Kidney capillary endothelial cell (primary cell): ENCODE measurements around the gene ARL5A.
"Not testable (repeated sequence)": the region's sequence is repeated elsewhere in the genome, so short reads cannot be mapped to it uniquely, and the experiment has no call there.

ENCODE experiments used
- DNase-seq: peaks from one replicate; pipeline ENCODE4 v3.0.0-alpha.2; 2018; ENCODE audit warnings: low spot score

Gene ARL5A

DNA sequence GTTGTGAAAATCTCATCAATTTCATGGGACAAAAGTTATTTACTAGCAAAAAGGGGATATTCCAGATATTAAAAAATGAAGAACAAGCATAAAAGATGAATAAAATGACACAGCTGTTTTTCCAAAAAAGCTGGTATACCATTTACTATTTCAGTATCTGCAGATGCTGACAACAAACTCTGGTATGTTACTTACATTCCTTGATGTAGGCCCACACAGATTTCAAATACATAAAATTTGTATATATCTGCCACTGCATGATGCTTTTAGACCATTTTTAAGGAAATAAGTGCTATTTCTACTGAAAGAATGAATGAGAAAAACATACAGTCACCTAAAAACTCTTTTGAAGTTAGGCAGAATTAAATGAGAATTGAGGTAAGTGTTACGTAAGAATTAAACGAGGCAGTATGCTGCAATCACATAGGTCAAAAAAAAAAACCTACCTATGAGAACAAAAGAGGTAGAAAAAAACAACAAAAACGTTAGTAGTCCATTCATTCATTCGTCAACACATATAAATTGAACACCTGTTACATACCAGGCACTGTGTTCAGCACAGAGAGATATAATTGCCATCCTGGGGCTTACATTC, 32.5 kb downstream of the ARL5A start:
- no peak for DNase-seq

DNA sequence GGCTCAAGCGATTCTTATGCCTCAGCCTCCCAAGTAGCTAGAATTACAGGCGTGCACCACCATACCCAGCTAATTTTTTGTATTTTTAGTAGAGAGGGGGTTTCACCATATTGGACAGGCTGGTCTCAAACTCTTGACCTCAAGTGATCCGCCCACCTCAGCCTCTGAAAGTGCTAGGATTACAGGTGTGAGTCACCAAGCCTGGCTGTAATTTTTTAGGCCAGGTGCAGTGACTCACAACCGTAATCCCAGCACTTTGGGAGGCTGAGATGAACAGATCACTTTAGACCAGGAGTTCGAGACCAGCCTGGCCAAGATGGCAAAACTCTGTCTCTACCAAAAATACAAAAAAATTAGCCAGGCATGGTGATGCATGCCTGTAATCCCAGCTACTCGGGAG, 33.8 kb downstream of the ARL5A start:
- DNase-seq, result not testable (repeated sequence)

DNA sequence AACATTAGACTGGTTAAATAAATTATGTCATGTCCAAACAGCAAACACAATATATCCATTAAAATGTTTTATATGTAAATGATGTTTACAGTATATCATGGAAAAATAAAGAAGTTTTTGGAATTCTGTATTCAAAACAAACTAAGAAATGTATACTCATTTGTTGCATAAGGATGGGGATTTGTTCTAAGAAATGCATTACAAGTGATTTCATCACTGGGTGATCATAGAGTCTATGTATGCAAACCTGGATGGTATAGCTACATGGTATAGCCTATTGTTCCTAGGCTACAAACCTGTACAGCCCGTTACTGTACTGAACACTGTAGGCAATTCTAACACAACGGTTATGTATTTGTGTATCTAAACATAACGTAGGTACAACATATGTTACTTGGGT, 35.1 kb downstream of the ARL5A start:
- DNase-seq, result no peak

DNA sequence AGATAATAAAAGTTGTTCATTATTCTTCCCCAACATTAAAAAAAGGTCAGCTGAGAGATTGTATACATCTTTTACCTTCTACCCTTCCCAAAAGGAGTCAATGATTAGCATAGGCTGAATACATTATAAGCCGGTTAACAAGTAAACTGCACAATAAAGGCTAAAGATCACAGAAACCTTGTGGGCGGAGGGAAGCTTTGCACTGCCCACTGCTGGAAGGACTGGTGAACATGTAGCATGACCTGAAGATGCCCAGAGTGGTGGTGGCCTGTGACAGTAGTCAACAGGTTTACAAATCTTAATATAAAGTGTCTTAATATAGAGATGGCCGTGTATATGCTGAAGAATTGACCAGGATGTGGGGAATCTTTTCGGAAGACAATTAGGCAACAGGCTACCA, 35.6 kb downstream of the ARL5A start:
- no peak for DNase-seq

DNA sequence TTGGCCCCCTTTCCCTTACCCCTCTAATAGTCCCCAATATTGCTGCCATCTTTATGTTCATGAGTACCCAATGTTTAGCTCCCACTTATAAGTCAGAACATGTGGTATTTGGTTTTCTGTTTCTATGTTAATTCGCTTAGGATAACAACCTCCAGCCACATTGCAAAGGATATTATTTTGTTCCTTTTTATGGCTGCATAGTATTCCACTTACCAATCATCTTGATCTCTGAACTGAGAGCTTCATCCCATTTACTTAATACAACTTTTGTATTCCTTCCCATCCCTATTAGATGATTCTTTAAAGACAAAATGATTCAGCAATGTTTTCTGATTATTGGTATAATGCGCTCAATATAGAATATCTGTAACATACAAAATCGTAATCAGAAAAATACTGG, 36.7 kb downstream of the ARL5A start:
- DNase-seq, result no peak

DNA sequence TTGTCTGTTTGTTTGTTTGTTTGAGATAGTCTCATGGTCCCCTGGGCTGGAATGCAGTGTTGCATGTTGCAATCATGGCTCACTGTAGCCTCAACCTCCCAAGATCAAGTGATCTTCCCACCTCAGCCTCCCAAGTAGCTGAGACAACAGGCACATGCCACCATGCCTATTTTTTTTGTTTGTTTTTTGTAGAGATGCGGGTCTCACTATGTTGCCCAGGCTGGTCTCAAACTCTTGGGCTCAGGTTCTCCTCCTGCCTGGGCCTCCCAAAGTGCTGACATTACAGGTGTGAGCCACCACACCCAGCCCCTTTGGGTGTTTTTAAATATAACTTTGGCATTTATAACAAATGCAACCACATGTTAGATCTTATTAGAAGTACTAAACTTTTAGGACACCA, 37.5 kb downstream of the ARL5A start:
- DNase-seq, result no peak

DNA sequence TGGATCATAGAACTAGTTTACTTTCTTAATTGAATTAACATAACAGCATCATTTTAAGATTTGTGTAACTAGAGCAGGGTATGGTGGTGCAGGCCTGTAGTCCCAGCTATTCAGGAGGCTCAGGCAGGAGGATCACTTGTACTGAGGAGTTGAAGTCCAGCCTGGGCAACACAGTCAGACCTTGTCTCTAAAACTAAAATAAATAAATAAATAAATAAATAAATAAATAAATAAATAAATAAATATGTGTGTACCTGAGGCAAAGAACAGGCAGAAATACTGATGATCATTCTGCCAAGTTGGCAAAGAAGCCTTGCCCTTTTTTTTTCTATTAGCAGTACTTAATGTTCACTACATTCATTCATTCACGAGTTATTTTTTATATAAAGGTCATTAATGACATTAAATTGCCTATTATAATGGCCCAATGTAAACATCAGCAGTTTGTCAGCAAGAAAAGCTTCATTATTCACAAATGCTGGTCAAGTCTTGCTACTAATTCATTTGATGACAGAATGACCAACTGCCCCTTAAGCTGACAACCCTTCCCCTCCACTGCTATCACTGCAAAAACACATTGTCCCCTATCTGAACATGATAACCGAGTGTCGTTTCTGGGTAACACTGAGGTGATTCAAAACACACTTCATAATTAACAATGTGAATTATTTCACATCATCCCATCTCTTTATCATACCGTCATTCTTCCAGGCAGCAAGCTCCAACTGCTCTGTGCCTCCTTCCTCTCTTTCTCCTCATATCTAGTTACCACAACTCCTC, 39.0 kb downstream of the ARL5A start:
- DNase-seq, result no peak

DNA sequence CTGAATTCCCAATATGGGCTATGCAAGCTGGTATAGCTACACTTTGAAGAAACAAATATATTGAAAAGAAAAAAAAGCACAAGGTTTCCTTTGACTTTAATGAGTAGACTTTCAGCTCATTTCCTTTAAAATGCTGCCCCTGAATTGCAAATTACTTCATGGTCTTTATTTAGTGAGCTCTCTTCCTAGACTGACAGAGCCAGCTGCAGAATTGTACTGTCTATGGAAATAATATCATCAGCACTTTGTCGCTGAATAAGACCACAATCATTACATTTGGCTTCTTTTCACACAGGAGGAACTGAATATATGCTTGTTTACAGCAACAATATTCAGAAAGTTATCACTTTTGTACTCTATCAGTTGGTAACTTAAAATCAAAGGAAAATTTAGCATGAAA, 41.7 kb downstream of the ARL5A start:
- no peak for DNase-seq

DNA sequence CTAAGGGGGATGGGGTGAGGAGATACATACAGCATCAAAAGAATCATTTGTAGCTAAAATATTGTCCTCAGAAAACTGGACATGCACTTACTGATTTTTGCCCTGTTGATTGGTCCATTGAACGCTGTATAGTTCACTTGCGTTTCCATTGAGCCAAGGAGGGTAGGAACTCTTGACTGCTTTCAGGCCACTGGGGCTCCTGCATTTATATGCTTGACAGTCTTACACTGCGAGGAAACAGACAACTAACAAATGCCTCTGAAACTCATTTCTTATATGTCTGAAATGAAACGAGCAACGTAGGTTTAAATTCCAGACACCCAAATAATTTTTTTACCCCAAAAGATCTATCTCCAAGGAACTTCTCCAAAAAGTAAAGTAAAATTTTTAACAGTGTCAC, 42.1 kb downstream of the ARL5A start:
- no peak for DNase-seq

DNA sequence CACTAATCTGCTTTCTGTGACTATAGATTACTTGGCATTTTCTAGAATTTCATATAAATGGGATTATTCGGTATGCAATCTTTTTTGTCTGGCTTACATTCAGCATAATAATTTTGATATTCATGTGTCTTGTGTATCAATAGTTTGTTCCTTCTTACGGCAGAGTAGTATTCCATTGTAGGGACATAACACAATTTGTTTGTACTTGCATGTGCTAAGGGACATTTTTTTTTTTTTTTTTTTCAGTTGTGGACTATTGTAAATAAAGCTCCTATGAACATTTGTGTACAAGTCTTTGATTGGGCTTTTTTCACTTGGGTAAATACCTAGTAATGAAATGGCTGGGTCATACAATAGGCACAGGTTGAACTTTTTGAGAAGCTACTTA, 45.1 kb downstream of the ARL5A start:
- no peak for DNase-seq

DNA sequence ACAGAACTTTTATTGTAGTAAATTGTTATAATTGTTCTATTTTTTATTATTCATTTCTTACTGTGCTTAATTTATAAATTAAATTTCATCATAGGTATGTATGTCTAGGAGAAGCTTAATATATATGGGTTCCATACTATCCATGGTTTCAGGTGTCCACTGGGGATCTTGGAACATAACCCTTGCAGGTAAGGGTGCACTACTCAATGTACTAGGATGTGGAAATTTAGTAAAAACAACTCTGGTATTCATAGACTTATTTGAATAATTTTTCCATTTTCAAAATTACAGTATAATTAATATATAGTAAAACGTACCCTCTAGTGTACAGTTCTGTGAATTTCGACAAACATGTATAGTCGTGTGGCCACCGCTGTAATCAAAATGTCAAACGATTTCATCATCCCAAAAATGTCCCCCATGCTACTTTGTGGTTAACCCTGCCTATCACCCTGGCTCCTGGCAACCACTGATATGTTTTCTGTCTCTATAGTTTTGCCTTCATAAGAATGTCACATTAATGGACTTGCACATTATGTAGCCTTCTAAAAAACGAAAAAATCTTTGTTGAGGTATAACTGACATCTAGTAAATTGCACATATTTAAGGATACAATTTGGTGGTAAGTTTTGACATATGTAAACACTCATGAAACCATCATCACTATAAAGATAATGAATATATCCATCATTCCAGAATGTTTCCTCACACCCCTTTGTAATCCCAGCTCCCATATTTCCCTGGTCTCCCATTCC, 45.7 kb downstream of the ARL5A start:
- no peak for DNase-seq

DNA sequence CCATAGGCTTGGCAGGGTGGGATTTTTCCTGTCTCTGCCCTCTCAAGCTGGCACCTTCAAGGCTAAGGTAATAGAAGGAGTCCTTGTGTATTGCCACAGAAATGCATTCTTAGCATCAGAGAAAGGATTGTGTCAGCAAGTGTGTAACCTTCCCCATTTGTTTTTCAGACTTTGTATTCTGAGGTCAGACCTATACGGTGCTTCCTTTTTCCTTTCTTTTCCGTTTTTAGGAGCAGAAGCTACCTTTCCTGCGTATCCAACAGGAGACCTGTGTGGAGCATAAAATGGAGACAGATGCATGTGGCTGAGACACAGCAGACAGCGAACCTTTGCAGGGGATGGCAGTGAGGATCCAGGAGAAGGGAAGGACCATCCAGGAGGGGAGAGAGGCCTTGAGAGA, 46.6 kb downstream of the ARL5A start:
- DNase-seq, result no peak

DNA sequence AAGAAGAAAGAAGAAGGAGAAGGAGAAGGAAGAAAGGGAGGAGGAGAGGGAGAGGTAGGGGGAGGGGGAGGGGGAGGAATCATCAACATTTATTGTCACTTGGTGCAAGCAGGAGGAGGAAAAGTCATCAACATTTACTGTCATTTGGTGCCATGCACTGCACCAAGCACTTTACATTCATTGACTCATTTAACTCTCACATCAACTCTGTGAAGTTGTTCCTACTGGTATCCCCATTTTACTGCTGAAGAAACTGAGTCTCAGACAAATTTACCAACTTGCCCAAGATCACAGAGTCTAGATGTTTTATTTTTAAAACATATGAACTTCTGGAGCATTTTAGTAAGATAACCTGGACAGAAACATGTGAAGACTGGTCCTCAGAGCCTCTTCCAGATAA, 47.3 kb downstream of the ARL5A start:
- DNase-seq, result no peak

DNA sequence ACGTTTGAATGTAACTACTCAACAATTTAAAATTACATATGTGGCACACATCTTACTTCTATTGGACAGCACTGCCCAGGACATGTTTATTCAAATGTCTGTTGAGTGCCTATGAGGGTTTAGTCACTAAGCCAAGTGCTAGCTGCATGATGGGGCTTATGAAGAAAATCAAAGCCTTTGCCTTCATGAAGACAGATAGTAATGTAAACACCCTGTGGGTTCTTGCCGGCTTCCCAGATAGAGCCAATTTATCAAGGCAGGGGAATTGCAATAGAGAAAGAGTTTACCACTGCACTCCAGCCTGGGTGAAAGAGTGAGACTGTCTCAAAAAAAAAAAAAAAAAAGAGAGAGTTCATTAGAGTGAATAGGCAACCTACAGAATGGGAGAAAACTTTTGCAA, 50.3 kb downstream of the ARL5A start:
- DNase-seq, result no peak

DNA sequence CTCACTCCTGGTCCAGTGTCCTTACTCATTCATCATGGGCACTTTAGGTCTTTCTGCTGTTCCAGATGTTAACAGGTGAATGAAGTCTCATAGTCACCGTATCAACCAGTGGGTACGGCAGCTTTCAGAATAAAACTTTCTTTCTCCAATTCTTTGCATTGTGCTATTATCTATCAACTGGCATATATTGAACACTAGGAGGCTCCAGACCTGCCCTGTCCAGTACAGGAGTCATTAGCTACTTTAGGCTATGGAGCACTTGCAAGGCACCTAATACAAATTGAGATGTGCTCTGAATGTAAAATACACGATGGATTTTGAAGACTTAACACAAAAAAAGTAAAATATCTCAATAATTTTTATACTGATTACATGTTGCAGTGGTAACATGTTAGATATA, 50.7 kb downstream of the ARL5A start:
- no peak for DNase-seq

DNA sequence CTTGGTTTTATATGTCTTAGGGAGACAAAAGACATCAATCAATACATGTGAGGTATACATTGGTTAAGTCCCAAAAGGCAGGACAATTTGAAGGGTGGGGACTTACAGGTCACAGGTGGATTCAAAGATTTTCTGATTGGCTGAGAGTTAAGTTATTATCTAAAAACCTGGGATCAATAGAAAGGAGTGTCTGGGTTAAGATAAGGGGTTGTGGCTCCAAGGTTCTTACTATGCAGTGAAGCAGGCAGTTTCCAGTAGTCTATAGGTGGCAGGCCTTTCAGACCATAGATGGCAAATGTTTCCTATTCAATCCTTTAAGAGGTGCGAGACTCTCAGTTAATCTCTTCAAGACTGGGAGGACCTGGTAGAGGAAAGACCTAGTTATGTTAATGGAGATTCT, 51.9 kb downstream of the ARL5A start:
- no peak for DNase-seq

DNA sequence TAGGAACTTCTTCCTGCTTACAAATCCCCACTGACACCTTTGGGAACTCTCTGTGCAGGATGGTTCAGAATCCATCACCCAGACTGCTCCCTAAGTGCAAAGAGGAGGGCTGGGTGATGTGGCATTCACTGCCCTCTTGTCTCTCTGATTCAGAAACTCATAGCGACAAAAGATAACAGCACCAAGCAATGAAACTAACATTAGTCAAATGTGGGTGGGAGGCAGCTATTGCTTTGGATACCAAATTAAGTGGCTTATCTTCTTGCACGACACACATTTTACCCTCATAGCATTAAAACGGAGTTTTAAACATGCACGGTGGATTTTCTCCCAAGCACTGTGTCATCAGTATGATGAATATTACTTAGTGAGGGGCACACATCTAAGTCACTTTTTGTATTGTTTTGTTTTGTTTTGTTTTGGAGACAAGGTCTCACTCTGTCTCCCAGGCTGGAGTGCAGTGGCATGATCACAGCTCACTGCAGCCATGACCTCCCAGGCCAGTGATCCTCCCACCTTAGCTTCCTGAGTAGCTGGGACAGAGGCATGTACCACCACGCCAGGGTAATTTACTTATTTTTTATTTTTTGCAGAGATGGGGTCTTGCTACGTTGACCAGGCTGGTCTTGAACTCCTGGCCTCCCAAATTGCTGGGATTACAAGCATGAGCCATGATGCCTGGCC, 53.0 kb downstream of the ARL5A start:
- DNase-seq, result no peak

DNA sequence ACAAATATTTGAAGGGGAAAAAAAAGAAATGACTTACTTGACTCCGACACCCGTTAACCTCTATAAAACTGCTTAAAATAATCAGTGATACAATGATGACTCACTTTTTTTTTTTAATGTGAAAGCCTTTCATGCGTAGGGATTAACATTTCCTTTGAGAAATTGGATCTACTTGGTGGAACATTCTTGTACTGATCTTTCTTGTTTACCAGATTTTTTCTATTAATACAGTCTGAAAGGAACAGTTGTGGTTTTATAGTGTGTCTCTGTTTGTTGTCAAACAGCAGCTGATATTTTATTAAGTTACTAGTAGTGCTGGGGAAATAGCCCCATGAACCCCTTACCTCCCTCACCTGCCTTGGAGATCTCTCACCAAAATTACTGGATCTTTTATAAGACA, 53.7 kb downstream of the ARL5A start:
- DNase-seq, result peak; percentile 31

DNA sequence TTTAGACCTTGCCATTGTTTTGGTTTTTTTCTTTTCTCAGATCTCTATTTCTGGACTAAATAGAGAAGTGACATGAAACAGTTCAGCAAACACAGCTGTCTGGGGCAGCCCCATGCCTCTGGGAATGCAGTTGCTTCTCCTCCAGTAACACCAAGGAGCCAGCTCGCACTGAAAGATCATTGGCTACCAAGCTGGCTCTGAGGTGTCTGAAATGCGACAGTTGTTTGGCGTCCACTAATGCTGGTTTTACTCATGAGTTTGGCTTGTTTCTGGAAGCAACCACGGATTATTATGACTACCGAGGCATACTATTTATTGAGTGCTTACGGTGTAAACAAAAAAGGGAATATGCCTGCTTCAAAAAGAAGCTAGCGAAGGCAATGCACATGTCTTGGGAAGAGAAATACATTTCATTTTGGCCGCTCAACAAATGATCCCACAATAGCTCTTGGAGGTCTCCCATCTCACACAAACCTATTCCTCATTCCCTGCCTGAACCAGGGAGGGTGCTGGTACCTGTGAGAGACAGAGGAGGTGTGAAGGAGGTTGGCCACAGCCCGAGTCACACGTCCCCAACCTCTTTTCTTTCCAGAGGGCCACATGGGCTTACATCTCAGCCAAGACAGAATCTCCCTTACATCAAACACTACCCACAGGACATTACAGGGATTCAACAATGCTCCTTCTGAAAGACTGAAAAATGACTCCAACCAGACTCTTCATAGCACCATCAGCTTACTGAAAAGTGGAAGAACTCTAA, 56.4 kb downstream of the ARL5A start:
- no peak for DNase-seq

DNA sequence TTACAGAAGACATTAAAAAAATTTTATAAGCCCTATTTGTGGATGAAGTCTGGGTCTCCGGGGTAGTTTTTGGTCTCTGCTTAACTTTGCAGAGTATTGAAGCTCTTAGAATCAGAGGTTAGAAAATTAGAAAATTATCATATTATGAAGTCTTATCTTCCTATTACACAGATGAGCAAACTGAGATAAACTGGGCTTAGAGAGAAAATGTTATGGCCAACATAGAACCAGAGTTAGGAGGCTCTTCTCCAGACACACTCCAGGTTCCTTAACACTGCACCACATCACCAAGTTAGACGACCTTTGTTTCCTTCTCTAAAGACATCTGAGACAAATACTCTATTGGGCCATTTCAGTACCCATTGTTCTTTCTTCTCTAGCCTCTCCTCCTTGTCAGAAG, 57.2 kb downstream of the ARL5A start:
- no peak for DNase-seq

DNA sequence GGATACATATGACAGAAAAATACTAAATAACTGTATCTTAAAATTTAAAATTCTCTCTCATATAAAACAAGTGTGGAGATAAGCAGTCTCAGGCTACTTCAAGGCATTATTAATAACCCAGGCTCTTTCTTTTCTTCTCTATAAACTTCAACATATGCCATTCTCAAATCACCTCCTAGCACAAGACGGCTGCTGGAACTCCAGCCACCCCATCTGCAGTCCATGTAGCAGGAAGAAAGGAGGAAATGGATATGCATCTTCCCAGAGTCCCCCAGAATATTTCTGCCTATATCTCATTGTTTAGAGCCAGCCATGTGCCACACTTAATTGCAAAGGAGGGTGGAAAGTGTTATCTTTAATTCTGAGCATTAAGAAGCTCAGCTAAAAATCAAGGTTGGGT, 58.6 kb downstream of the ARL5A start:
- DNase-seq, result no peak

DNA sequence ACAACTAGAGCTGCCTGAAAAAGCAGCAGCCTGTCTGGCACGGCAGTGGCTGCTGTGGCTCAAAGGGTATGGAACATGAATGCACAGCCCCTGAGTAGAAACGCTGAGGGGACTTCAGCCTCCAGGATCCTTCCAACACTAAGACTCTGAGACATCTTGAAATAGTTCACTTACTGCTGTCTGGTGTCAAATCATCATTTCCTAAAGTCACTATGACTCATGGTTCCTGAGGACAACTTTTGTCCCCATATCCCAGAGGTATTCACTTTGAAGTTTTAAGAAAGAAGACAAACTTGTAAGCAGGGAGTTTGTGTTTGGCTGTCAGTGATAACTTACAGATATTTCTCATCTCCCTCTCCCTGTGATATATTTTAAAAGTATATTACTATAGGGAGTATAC, 60.7 kb downstream of the ARL5A start:
- DNase-seq, result peak; percentile 56
